SK-N-SH (cell line): ENCODE results near the gene PPP1R15A. TPM values are rescaled to one million over a fixed set of nuclear protein-coding genes. Genes with fewer than 3 reads are reported as not detected.
A peak's percentile ranks its signal among the peaks of the same experiment; 100 is the strongest.

Experiments
- CTCF ChIA-PET: fragments of 300-600, 350-600 bp; formaldehyde crosslinking; extraction: SDS; loops from one replicate; lab custom pipeline; 2021; lab: Yijun Ruan, JAX
- POLR2A ChIA-PET: fragments of 350-600 bp; sonication (Branson Sonifier 250); formaldehyde crosslinking; extraction: SDS; loops from one replicate; lab custom pipeline; 2020; ENCODE audit warnings: antibody characterized with exemption, inconsistent platforms; lab: Yijun Ruan, JAX
- DNase-seq: peaks from one replicate; pipeline ENCODE4 v3.0.0; 2012
- H2AFZ ChIP-seq: fragments of 200-600 bp; sonication (generic); 2 replicates; pipeline ENCODE4 v1.8.1; 2016; ENCODE audit warnings: antibody characterized with exemption, mild to moderate bottlenecking, low read depth
- H3F3A ChIP-seq: fragments of 200-600 bp; sonication (generic); replicated peaks from 2 replicates; pipeline ENCODE3; 2016; ENCODE audit warnings: antibody characterized with exemption, mild to moderate bottlenecking; ENCODE audit not compliant: insufficient read depth
- H3K27ac ChIP-seq, 2 experiments: fragments of 200-500 bp in 1 of 2; fragments of 200-600 bp in 1 of 2; sonication (Bioruptor generic) in 1 of 2; sonication (generic), shearing (Covaris generic) in 1 of 2; 2 replicates each; pipeline versions ENCODE4 v1.5.1 to v1.6.1; 2014 to 2016; ENCODE audit warnings: low read depth in 2 of 2, inconsistent platforms in 1 of 2, low read length in 1 of 2, mild to moderate bottlenecking in 1 of 2, mixed read lengths in 1 of 2
- H3K27me3 ChIP-seq: fragments of 200-600 bp; sonication (generic), shearing (Covaris generic); 2 replicates; pipeline ENCODE4 v1.6.1; 2016; ENCODE audit warnings: mixed run types; ENCODE audit not compliant: insufficient read depth
- H3K36me3 ChIP-seq, 2 experiments: fragments of 200-500 bp in 1 of 2; fragments of 200-600 bp in 1 of 2; sonication (Bioruptor generic) in 1 of 2; sonication (generic) in 1 of 2; replicated peaks in 1 of 2; 2 replicates each; pipeline versions ENCODE3 to v1.5.1; 2014 to 2016; ENCODE audit warnings: low read length in 1 of 2, mild to moderate bottlenecking in 1 of 2; ENCODE audit not compliant: insufficient read depth in 2 of 2, control insufficient read depth in 1 of 2
- H3K4me1 ChIP-seq, 2 experiments: fragments of 200-500 bp in 1 of 2; fragments of 200-600 bp in 1 of 2; sonication (Bioruptor generic) in 1 of 2; sonication (generic), shearing (Covaris generic) in 1 of 2; 2 replicates each; pipeline versions ENCODE4 v1.5.1 to v1.6.1; 2014 to 2016; ENCODE audit warnings: low read depth in 1 of 2, low read length in 1 of 2, mixed run types in 1 of 2; ENCODE audit not compliant: insufficient read depth in 2 of 2, control insufficient read depth in 1 of 2
- H3K4me2 ChIP-seq: fragments of 200-600 bp; sonication (generic), shearing (Covaris generic); 2 replicates; pipeline ENCODE4 v1.6.1; 2017; ENCODE audit warnings: mixed run types
- H3K4me3 ChIP-seq, 2 experiments: fragments of 200-500 bp in 1 of 2; fragments of 200-600 bp in 1 of 2; sonication (Bioruptor generic) in 1 of 2; sonication (generic), shearing (Covaris generic) in 1 of 2; 2 replicates each; pipeline versions ENCODE4 v1.5.1 to v1.8.1; 2014 to 2016; ENCODE audit warnings: low read depth in 2 of 2, inconsistent platforms in 1 of 2, low read length in 1 of 2, mild to moderate bottlenecking in 1 of 2, mixed read lengths in 1 of 2, moderate library complexity in 1 of 2
- H3K79me2 ChIP-seq: fragments of 200-600 bp; sonication (generic); 2 replicates; pipeline ENCODE4 v1.8.1; 2017; ENCODE audit warnings: mild to moderate bottlenecking; ENCODE audit not compliant: insufficient read depth
- H3K9ac ChIP-seq: fragments of 200-600 bp; sonication (generic); 2 replicates; pipeline ENCODE4 v1.6.1; 2017; ENCODE audit warnings: mixed run types
- H3K9me2 ChIP-seq: fragments of 200-600 bp; sonication (generic); 2 replicates; pipeline ENCODE4 v1.6.1; 2017; ENCODE audit warnings: mixed run types
- H3K9me3 ChIP-seq: fragments of 200-600 bp; sonication (generic); 2 replicates; pipeline ENCODE4 v1.6.1; 2017; ENCODE audit warnings: mixed run types, mild to moderate bottlenecking, moderate library complexity
- H4K20me1 ChIP-seq: fragments of 200-600 bp; sonication (generic); 2 replicates; pipeline ENCODE4 v1.6.1; 2017; ENCODE audit warnings: mild to moderate bottlenecking, mixed run types; ENCODE audit not compliant: insufficient read depth
- ELF1 ChIP-seq: IDR thresholded peaks from 2 replicates; pipeline ENCODE4 v1.4.0; 2012
- FOXM1 ChIP-seq: IDR thresholded peaks from 2 replicates; pipeline ENCODE4 v1.4.0; 2012; ENCODE audit warnings: low read depth, mild to moderate bottlenecking
- GATA2 ChIP-seq: sonication (generic); formaldehyde crosslinking; IDR thresholded peaks from 2 replicates; pipeline ENCODE4 v1.5.0; 2020; ENCODE audit warnings: mild to moderate bottlenecking, missing genetic modification reagents
- MXI1 ChIP-seq: IDR thresholded peaks from 2 replicates; pipeline ENCODE4 v1.6.1; 2012; ENCODE audit warnings: mild to moderate bottlenecking, low read depth, low read length, improper control_type of control experiment
- NFIC ChIP-seq: IDR thresholded peaks from 2 replicates; pipeline ENCODE4 v1.4.0; 2012; ENCODE audit warnings: borderline replicate concordance
- NRF1 ChIP-seq: IDR thresholded peaks from 2 replicates; pipeline ENCODE4 v1.6.1; 2012; ENCODE audit warnings: low read depth, mild to moderate bottlenecking, low read length
- PBX3 ChIP-seq: IDR thresholded peaks from 2 replicates; pipeline ENCODE4; 2012
- RAD21 ChIP-seq: IDR thresholded peaks from 2 replicates; pipeline ENCODE4 v1.6.1; 2012; ENCODE audit warnings: mild to moderate bottlenecking, low read length
- RCOR1 ChIP-seq: fragments of 150-350 bp; IDR thresholded peaks from 2 replicates; pipeline ENCODE4 v1.6.1; 2017; ENCODE audit warnings: antibody characterized with exemption, low read length
- RFX5 ChIP-seq: IDR thresholded peaks from 2 replicates; pipeline ENCODE4 v1.6.1; 2012; ENCODE audit warnings: mild to moderate bottlenecking, improper control_type of control experiment, low read length
- TAF1 ChIP-seq: IDR thresholded peaks from 2 replicates; pipeline ENCODE4 v1.6.1; 2012; ENCODE audit warnings: low read depth, mild to moderate bottlenecking, low read length, moderate library complexity, borderline replicate concordance
- TEAD4 ChIP-seq: IDR thresholded peaks from 2 replicates; pipeline ENCODE4 v1.4.0; 2012; ENCODE audit warnings: mild to moderate bottlenecking, borderline replicate concordance; ENCODE audit not compliant: insufficient read depth
- YY1 ChIP-seq: IDR thresholded peaks from 2 replicates; pipeline ENCODE4 v1.4.0; 2012; ENCODE audit warnings: low read depth, mild to moderate bottlenecking
- WGBS: methylation state at CpG from one replicate; pipeline ENCODE4 v1.1.6; 2017; ENCODE audit warnings: low lambda C conversion rate; 5-methylcytosine and 5-hydroxymethylcytosine counted together
- polyA plus RNA-seq, 3 experiments: library from polyadenylated mRNA; depleted of rRNA; stranded (reverse); fragments of >200 nt; gene quantifications; 2 replicates each; pipeline ENCODE4 v1.2.3, GENCODE V29; 2012
- TF ChIP-seq, protein P1 (sequence below): IDR thresholded peaks from 2 replicates; pipeline ENCODE4 v1.4.0; 2012; ENCODE audit warnings: low read depth

The PPP1R15A gene
- polyA plus RNA-seq, 1 of the 3 experiments (the other 2 are of a cell fraction) = 73.7 TPM

DNA sequence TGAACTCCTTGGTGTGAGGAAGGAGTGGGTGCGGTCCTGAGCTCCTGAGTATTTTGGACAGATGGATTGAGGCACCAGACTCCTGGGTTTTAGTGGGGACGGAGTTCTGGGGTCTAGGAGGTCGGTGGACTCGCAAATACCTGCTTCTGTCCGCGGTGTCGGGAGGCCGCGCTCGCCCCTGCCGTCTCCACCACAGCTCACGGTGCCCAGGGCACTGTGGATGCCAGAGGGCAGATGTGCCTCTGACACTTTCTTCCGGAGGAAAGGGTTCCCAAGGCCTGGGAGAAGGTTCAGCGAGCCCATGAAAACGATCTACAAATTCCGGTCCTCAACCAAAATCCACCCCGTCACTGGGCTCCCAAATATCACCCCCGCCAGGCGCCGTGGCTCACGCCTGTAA lies 23.0 kb downstream of the PPP1R15A start:
- 95% methylated on average over 21 of the region's 21 CpGs for WGBS
- H3K27ac ChIP-seq = no peak overlapping the region
- H3K4me2 ChIP-seq = no peak overlapping the region
- TF ChIP-seq FOXM1 (no peak), PBX3 (no peak)
- peaks cover 9% of the 10 kb centered on the region for H3F3A ChIP-seq
- peaks cover under 1% of the 10 kb centered on the region; the same call in 1 of the 2 replicates for H3K79me2 ChIP-seq
- no peaks in the 10 kb centered on the region for H4K20me1 ChIP-seq
- DNase-seq = no peak
- H3K27me3 ChIP-seq = no peaks in the 10 kb centered on the region
- CTCF ChIA-PET = no interaction called here
- POLR2A ChIA-PET = no interaction called here
- no peaks in the 10 kb centered on the region for H3K9me2 ChIP-seq
- no peak overlapping the region for H2AFZ ChIP-seq
- no peaks in the 10 kb centered on the region for H3K9me3 ChIP-seq
- peaks cover 0 to 2% of the 10 kb centered on the region in 2 experiments; a peak in 1 of 4 replicates for H3K4me1 ChIP-seq
- H3K36me3 ChIP-seq = no peaks in the 10 kb centered on the region
- no peak overlapping the region for H3K4me3 ChIP-seq
- no peak overlapping the region for H3K9ac ChIP-seq

DNA sequence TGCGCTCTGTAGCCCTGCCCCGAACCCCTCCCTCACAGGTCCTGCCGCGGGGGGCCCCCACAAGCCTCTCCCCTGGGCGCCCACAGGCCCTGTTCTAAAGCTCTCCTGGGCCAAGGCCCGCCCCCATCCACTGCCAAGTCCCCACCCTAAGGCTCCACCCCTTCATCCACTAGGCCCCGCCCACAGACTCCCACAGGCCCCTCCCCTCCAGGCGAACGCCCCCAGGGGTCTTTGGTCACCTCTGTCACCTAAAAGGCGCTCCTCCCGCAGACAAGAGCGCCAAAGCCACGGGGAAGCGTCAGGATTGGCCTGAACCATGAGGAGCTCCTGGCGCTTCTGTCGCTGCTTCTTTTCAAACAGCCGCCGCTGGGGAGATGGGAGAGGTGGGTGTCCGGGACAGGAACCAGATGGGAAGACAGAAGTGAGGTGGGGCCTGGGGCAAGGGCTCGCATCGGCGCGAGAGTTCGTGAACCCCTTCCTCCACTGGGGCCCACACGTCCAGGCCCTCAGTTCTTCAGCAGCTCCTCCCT lies 24.0 kb downstream of the PPP1R15A start:
- peaks cover 9% of the 10 kb centered on the region for H3F3A ChIP-seq
- DNase-seq = peak; percentile 90
- CTCF ChIA-PET = no interaction called here
- no peak overlapping the region for H3K9ac ChIP-seq
- H3K79me2 ChIP-seq = peaks cover 11% of the 10 kb centered on the region
- POLR2A ChIA-PET = interaction anchor here (0.8 kb wide), 1 partner anchor 24 kb away, joined by 6 read pairs; the partner anchor contains the start of gene PPP1R15A
- H3K36me3 ChIP-seq = no peaks in the 10 kb centered on the region
- H3K4me1 ChIP-seq = peaks cover 0 to 2% of the 10 kb centered on the region in 2 experiments; a peak in 1 of 4 replicates
- H4K20me1 ChIP-seq = no peaks in the 10 kb centered on the region
- TF ChIP-seq ELF1 (no peak), NRF1 (no peak), GATA2 (CRISPR knock-in tag) (no peak), RCOR1 (no peak), FOXM1 (no peak), RFX5 (no peak), NFIC (no peak), MXI1 (no peak), RAD21 (no peak), TAF1 (no peak), YY1 (no peak), PBX3 (no peak), TEAD4 (no peak)
- TF ChIP-seq, protein P1, sequence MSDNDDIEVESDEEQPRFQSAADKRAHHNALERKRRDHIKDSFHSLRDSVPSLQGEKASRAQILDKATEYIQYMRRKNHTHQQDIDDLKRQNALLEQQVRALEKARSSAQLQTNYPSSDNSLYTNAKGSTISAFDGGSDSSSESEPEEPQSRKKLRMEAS = no peak
- no peaks in the 10 kb centered on the region for H3K9me3 ChIP-seq
- no peak overlapping the region for H2AFZ ChIP-seq
- WGBS = 66% methylated on average over 19 of the region's 25 CpGs
- H3K4me2 ChIP-seq = no peak overlapping the region
- no peaks in the 10 kb centered on the region for H3K27me3 ChIP-seq
- H3K4me3 ChIP-seq = no peak overlapping the region
- H3K27ac ChIP-seq = no peak overlapping the region
- no peaks in the 10 kb centered on the region for H3K9me2 ChIP-seq
